Activated naive CD8-positive, alpha-beta T cell treated with anti-CD3 and anti-CD28 coated beads, Interleukin-2, amount 50 U/mL, for 16 hours (primary cell): Measurements from ENCODE around the gene PRTN3.
"Not testable (repeated sequence)": the region's sequence is repeated elsewhere in the genome, so short reads cannot be mapped to it uniquely, and the experiment has no call there.

ENCODE experiments used
- DNase-seq: peaks from one replicate; pipeline ENCODE4 v3.0.0-alpha.2; 2020; ENCODE audit warnings: low read depth, low spot score

Gene PRTN3

DNA sequence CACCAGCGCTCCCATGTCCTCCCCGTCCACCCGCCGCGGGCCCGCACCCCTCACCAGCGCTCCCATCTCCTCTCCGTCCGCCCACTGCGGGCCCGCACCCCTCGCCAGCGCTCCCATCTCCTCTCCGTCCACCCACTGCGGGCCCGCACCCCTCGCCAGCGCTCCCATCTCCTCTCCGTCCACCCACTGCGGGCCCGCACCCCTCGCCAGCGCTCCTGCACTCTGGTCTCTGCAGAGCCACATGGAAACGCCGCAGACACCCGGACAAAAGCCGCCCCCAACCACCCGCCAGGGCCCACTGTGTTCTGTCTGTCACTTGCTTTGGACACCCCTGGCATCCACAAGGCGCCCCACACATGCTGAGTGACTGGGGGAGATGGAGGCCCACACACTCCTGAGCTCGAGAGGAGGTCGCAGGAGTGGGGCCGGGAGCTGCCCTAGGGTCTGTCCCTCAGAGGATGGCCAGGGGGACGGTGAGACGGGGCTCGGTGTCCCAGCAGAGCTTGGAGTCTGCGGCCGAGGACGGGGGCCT, 26.0 kb downstream of the PRTN3 start:
- DNase-seq: no peak

DNA sequence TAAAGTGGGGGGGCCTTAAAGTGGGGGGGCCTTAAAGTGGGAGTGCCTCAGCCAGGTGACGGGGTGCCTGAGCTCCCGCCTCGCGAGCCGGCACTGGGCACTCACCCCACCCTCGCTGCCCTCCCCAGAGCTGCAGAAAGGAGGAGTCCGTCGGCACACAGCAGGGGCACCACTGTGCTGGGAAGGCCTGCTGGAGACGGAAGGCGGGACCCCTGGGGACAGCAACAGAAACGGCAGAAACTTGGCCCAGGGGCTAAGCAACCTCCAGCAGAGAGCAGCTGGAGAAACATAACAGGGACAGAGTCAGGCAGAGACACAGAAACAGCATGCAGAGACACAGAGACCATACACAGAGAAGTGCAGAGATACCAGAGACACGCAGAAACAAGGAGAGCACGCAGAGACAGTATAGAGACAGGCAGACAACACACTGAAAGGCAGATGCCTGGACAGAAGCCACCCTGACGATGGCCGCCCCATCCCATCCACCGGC, 26.5 kb downstream of the PRTN3 start:
- no peak for DNase-seq

DNA sequence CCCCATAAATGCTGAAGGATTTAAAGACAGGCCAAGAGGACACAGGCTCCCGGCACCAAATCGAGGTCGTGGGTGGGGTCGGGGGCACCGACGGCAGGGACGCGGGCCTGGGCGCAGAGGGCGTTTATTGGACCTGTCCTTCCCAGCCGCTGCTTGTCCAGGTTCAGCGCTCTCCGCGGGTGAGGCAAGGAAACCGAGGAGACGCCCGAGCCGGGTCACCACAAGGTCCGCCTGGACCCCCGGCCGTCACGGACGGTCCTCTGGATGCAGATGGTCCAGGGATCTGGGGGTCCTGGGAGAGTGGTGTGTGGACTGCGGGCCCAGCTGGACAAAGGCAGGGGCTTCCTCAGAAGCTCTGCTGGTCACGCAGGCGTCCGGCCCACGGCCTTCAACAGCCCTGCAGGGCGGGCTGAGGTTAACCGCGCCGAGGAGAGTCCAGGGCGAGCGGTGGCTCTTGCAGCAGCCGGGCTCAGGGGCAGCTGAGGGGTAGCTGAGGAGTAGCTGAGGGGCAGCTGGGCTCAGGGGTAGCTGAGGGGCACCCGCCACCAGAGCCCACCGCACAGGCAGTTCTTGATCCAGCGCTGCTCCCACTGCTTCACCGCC, 27.2 kb downstream of the PRTN3 start:
- DNase-seq: no peak

DNA sequence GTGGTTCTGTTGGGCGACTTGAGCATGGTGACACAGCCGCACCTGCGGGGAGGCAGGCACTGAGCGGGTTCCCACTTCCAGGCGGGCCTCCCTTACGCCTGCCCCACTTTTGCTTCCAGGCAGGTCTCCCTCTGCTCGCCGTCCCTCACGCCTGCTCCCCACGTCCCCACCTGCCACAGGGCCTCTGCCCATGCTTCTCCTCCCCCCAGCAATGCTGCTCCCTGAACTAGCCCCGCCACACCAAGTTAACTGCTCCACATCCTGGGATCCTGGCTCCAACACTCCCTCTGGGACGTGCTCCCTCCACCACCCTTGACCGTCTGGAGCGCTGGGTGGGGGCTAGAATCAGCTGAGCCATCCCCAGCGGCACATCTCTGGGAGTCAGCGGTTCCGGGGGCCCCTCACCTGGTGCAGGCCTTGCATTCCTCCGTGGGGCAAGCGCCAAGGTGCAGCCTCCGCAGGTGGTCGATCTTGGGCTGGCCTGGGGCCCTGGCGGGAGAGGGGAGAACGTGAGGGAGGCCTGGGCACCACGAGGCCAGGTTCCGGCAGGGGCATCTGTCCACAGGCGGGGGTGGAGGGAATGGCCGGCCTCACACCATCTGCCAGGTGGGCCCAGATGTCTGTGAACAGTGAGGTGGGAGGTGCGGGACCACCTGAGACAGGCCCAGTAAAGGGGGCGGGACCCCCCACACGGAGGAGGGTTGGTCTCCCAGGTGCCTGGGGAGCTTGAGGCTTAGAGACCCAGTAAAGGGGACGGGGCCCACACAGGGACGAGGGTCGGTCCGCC, 27.9 kb downstream of the PRTN3 start:
- no peak for DNase-seq

DNA sequence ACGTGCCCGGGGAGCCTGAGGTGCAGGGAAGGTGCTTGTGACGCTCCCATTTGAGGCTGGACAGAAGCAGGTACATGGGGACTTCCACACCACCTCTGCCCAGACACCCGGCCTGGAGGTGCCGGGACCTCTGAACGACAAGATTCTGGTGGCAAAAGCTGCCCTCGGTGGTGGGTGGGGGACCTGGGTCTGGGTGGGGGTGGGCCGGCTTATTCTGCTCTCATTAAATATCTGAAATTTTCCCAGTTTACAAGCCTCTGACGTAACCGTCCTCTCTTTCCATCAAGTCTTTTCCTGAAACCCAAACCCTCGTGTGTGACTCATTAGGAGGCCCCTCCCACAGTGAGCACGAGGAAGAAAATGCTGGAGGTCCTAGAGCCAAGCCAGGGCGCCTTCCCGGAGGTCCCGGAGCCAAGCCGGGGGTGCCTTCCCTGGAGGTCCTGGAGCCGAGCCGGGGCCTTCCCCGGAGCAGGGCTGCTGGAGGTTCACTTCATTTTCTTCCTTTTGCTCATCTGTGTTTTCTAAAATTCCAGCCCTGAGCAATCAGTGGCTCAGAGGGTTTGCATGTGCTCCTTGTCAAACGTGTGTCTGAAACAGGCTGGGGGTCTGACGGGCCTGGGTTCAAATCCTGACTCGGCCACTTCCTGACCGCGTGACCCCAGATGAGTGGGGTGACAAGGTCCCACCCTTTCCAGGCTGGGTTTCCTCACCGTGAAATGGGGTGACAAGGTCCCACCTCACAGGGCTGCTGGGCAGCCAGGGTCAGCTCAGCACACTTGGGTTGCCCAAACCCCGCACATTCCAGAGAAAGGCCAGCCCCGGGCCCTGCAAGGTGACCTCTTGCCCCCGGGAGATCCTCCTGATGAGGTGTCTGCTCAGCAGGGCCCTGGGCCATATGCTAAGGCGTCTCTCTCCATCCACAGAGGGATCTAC, 28.7 kb downstream of the PRTN3 start:
- no peak for DNase-seq

DNA sequence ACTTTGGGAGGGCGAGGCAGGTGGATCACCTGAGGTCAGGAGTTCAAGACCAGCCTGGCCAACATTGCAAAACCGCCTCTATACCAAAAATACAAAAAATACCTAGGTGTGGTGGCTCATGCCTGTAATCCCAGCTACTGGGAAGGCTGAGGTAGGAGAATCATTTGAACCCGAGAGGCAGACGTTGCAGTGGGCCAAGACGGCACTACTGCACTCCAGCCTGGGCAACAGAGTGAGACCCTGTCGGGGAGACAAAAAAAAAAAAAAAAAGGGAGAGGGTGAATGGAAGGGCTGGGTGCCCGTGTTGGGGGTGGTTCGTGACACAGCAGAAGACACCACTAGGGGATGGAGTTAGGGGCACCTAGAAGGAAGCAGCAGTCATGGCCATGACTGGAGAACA, 29.5 kb downstream of the PRTN3 start:
- DNase-seq: no peak

DNA sequence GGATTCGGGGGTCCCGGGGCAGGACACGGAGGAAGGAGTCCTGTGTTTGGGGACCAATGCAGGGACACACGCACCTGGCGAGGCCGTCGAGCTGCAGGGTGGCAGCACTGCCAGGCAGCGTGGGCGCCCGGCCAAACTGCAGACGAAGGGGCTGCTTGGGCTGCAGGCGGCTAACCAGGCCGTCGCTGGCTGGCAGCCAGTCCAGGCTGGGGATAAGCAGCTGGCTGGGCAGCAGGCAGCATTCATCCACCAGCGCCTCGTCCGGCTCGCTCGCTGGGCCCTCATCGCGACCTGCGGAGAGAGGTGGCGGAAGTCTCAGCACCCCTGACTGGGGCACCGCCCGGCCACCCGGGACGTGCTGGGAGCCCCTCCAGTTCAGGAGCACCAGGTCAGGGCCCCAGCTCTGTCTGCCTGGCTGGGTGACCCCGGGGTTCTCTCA, 30.2 kb downstream of the PRTN3 start:
- DNase-seq: no peak

DNA sequence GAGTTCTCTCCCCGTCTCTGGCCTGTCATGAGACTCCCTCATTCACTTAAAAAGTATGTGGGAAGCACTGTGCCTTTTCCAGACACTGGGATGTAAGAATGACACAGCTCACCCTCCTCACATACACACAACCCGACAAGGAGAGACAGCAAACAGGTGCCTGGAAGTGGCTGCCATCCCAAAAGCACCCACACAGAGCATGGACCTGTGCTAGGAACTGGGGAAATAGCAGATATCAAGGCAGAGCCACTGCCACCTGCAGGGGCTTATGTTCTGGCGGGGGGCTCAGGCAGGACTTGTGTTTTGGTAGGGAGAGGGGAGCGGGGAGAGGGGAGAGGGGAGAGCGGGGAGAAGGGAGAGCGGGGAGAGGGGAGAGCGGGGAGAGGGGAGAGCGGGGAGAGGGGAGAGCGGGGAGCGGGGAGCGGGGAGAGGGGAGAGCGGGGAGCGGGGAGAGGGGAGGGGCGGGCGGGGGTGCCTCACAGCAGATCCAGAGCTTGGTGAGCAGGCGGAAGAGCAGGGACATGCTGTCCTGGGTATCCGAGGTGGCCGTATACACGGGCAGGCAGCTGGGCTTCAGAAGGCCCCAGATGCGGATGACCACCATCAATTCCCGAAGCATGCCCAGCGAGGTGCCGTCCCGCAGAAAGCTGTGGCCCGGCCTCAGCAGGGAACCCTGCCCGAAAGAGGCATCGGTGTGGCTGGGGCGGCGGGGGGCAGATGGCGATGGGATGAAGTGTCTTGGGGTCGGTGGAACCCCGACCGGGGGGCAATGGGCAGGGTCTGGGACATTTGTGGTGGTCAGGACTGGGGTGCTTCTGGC, 30.9 kb downstream of the PRTN3 start:
- DNase-seq: no peak

DNA sequence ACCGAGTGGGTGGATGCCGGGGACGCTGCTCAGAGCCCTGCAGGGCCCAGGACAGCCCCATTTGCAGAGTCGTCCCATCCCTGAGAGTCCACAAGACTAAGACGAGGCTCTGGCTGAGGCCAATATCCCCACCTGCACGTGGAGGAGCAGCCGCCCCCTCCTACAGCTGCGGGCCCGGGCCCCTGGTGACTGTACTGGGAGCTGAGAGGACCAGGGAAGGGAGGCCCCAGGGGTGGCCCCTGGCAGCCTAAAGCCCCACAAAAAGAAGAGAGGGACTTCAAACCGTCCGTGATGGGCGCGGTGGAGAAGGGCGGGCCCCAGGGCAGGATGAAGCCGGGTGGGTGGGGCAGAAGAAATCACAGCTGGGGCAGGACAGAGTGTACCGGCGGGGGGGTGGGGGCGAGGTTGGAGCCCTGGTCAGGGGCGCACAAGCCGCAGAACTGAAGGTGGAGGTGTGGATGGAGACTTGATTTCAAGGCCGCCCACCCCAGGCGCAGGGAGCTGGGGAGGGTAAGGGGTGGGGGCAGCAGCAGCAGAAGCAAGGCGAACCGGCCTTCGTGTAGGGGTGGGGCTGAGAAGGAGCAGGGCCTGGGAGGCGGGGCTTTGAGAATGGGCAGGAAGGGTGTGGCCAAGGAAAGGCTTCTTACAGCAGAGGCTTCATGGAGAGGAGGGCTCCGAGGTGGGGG, 31.6 kb downstream of the PRTN3 start:
- no peak for DNase-seq

DNA sequence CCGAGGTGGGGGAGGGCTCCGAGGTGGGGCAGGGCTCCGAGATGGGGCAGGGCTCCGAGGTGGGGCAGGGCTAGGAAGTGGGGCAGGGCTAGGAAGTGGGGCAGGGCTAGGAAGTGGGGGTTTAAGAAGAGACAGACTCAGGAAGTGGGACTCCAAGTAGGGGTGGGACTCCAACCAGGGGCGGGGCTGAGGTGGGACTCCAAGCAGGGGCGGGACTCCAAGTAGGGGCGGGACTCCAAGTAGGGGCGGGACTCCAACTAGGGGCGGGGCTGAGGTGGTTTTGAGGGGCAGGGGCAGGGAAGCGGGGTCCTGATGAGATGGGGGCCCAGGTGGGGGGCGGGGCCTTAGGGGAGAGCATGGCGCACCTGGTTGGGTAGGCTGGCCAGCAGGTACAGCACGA, 32.3 kb downstream of the PRTN3 start:
- no peak for DNase-seq

DNA sequence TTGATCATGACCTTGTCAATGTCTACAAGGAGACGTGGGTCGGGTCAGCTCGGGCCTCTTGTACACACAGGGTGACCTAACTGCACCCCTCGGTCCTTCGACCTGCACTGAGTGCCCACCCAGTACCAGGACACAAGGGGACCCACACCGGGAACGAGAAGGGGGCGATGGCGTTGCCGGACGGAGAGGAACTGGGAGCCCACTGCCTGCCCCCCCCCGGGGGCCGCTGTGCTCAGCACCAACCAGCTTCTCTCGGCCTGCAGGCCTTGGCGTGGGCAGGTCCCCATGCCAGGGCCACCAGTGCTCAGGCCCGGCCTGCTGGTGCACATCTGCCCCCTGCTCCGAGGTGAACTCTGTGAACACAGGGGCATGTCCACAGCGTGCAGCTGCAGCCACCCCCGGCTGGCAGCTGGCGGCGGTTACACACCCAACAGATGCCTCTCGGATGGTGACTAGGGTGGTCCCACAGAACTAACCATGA, 32.8 kb downstream of the PRTN3 start:
- no peak for DNase-seq

DNA sequence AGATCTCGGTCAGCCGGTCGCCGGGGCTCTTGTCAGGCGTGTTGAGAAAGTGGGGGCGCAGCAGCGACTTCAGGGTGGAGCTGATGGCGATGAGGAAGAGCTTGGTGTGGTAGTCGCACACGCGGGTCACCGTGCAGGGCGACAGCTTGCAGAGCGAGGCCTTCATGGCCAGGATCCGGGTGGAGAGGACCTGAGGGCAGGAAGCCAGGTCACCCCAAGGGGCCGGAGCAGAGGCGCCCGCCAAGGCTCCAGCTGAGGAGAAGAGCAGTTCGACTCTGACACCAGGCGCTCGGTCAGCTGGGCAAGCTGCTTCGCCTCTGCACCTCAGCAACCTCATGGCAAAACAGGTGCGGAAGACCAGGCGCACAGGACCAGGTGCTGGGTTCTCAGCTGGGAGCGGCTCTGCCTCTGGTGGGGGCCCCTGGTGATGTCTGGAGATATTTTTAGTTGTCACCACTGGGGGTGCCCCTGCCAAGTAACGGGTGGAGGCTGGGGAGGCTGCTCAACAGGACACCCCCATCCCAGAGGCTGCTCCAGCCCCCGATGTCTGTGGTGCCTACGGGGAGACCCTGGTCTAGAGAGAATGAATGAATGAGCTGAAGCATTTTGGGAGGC, 34.6 kb downstream of the PRTN3 start:
- DNase-seq: no peak

DNA sequence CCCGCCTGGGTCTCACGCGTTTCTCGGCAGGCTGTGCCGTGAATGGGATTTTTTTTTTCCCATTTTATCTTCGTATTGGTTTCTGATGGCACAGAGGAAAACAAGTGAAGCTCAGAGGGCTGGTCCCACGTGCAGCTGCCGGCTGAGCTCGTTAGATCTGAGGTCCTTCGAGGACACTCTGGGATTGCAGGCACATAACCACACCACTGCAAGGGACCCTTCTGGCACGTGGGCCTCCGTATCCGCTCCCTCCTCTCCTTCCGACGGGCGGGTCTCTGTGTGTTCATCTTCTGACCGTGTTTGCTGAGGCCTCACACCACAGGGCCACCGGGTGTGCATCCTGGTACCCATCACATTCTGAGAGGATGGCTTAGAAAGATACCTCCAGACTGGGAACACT, 35.3 kb downstream of the PRTN3 start:
- no peak for DNase-seq

DNA sequence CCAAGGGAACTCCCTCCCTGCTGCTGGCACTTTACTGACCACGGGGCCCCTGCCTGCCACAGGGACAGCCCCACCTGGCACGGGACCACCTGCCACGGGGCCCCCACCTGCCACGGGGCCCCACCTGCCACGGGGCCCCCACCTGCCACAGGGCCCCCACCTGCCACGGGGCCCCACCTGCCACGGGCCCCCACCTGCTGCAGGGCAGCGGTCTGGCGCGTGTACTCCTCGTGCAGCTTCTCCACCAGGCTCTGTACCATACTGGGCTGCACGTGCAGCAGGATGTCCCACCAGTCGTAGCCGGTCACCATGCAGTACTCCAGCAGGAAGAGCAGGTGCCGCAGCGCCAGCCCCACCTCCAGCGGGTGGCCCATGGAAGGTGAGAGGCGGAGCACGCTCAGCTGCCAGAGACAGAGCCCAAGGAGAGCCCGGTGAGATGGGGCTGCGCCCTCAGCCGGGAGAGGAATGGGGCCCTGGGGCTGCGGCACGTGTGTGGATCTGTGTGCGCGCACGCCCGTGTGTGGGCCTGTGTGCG, 36.0 kb downstream of the PRTN3 start:
- no peak for DNase-seq

DNA sequence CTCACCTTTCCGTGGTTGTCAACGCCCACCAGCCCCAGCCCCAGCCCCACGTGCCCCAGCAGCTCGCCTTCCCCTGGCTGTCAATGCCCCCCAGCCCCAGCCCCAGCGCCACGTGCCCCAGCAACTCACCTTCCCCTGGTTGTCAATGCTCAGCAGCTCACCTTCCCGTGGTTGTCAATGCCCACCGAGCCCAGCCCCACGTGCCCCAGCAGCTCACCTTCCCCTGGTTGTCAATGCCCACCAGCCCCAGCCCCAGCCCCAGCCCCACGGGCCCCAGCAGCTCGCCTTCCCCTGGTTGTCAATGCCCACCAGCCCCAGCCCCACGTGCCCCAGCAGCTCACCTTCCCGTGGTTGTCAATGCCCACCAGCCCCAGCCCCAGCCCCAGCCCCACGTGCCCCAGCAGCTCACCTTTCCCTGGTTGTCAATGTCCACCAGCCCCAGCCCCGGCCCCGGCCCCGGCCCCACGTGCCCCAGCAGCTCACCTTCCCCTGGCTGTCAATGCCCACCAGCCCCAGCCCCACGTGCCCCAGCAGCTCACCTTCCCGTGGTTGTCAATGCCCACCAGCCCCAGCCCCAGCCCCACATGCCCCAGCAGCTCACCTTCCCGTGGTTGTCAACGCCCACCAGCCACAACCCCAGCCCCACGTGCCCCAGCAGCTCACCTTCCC, 37.3 kb downstream of the PRTN3 start:
- DNase-seq: not testable (repeated sequence)

DNA sequence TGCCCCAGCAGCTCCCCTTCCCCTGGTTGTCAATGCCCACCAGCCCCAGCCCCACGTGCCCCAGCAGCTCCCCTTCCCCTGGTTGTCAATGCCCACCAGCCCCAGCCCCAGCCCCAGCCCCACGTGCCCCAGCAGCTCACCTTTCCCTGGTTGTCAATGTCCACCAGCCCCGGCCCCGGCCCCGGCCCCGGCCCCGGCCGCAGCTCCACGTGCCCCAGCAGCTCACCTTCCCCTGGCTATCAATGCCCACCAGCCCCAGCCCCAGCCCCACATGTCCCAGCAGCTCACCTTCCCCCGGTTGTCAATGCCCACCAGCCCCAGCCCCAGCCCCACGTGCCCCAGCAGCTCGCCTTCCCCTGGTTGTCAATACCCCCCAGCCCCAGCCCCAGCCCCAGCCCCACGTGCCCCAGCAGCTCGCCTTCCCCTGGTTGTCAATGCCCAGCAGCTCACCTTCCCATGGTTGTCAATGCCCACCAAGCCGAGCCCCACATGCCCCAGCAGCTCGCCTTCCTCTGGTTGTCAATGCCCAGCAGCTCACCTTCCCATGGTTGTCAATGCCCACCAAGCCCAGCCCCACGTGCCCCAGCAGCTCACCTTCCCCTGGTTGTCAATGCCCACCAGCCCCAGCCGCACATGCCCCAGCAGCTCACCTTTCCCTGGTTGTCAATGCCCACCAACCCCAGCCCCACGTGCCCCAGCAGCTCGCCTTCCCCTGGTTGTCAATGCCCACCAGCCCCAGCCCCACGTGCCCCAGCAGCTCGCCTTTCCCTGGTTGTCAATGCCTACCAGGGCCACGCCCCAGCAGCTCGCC, 38.2 kb downstream of the PRTN3 start:
- not testable (repeated sequence) for DNase-seq

DNA sequence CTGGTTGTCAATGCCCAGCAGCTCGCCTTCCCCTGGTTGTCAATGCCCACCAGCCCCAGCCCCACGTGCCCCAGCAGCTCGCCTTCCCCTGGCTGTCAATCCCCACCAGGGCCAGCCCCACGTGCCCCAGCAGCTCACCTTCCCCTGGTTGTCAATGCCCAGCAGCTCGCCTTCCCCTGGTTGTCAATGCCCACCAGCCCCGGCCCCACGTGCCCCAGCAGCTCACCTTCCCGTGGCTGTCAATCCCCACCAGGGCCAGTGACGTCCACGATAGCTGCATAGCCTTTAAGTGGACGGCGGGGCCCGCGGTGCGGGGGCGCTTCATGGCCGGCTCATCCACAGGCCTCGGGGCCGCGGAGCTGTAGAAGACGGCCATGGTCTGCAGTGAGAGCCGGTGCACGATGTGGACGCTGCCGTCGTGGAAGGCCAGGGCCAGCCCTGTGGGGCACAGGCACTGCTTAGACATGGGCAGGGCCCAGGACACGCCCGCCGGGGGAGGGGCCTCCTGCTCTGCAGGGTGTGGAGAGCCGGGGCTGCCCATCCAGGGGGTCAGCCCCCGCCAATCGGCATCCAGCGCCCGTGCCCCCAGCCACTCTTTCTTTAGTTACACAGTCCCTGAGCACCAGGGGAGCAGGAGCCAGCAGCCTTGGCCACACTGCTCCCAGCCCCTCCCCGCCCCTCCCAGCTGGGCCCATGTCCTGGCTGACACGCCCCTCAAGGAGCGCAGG, 39.1 kb downstream of the PRTN3 start:
- DNase-seq: no peak
